Colonic mucosa (tissue), 4 donors: ENCODE results near the gene PIAS1. TPM values are rescaled to one million over a fixed set of nuclear protein-coding genes. Genes with fewer than 3 reads are reported as not detected.
A peak's percentile ranks its signal among the peaks of the same experiment; 100 is the strongest.

ENCODE experiments used
- DNase-seq: peaks from one replicate; pipeline ENCODE4 v3.0.0-alpha.2; 2020
- H3K27ac ChIP-seq: fragments of 200-600 bp; one replicate; pipeline ENCODE4 v1.8.0; 2021
- H3K27me3 ChIP-seq: fragments of 200-600 bp; one replicate; pipeline ENCODE4 v1.8.0; 2021
- H3K36me3 ChIP-seq: fragments of 200-600 bp; one replicate; pipeline ENCODE4 v1.8.0; 2021
- H3K4me1 ChIP-seq: fragments of 200-600 bp; one replicate; pipeline ENCODE4 v1.8.0; 2021; ENCODE audit warnings: mild to moderate bottlenecking
- H3K4me3 ChIP-seq: fragments of 200-600 bp; one replicate; pipeline ENCODE4 v1.8.0; 2021
- H3K9ac ChIP-seq, 2 donors: one replicate each; pipeline ENCODE4 v1.7.0; 2013; ENCODE audit warnings: control low read depth in 2 of 2, low read depth in 2 of 2, low read length in 2 of 2
- H3K9me3 ChIP-seq: fragments of 200-600 bp; one replicate; pipeline ENCODE4 v1.8.0; 2021
- intact Hi-C: fragments of 100-400 bp; cut with DNase I; formaldehyde crosslinking; loops from one replicate; pipeline ENCODE4 v1.14.1; 2022
- total RNA-seq, 2 donors: library from RNA; stranded (reverse); fragmentation: NEBNext Ultra II Directional in 1 of 2; extraction: Animal tissue kit (Norgen Biotek cat#: 25700) in 1 of 2; gene quantifications; one replicate each; pipeline ENCODE4 v1.2.1, GENCODE V29; 2021
- TF ChIP-seq, protein P1 (sequence below): fragments of 200-600 bp; IDR thresholded peaks from one replicate; pipeline ENCODE4 v1.8.0; 2022; ENCODE audit warnings: antibody characterized with exemption, mild to moderate bottlenecking
- donor health status: healthy.
- donor health status: DM: no; HTN: no; CAD: no.
- donor health status: DM: no; HTN: no; CAD: no.

Gene PIAS1
- total RNA-seq, 2 donors from 2014 or later, result 26.6 to 33.0 TPM

DNA sequence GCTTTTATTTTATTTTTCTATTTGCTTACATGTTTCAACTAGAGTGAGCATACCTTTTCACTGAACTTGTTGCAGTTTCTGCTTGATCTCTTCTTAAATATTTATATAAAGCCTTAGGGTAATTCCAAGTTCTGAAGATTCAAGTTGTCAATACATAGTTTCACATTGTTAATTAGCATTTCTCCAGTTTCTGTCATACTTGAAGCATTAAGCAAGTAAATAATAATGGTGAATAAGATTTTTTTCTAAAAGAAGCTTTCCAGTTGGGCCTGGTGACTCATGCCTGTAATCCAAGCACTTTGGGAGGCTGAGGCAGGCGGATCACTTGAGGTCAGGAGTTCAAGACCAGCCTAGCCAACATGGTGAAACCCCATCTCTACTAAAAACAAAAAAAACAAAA lies 97.2 kb downstream of the PIAS1 start:
- intact Hi-C loops, result loop anchor here (10.0 kb wide), 1 partner anchor 96 kb away; the partner anchor contains the start of gene PIAS1
- H3K27me3 ChIP-seq, result no peaks in the 10 kb centered on the region
- H3K9me3 ChIP-seq, result no peaks in the 10 kb centered on the region
- no peaks in the 10 kb centered on the region for H3K4me1 ChIP-seq
- TF ChIP-seq, protein P1, sequence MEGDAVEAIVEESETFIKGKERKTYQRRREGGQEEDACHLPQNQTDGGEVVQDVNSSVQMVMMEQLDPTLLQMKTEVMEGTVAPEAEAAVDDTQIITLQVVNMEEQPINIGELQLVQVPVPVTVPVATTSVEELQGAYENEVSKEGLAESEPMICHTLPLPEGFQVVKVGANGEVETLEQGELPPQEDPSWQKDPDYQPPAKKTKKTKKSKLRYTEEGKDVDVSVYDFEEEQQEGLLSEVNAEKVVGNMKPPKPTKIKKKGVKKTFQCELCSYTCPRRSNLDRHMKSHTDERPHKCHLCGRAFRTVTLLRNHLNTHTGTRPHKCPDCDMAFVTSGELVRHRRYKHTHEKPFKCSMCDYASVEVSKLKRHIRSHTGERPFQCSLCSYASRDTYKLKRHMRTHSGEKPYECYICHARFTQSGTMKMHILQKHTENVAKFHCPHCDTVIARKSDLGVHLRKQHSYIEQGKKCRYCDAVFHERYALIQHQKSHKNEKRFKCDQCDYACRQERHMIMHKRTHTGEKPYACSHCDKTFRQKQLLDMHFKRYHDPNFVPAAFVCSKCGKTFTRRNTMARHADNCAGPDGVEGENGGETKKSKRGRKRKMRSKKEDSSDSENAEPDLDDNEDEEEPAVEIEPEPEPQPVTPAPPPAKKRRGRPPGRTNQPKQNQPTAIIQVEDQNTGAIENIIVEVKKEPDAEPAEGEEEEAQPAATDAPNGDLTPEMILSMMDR, result no peak
- H3K9ac ChIP-seq, result no peak overlapping the region
- no peak for DNase-seq
- no peak overlapping the region for H3K4me3 ChIP-seq
- H3K36me3 ChIP-seq, result peaks cover 5% of the 10 kb centered on the region
- H3K27ac ChIP-seq, result no peak overlapping the region

DNA sequence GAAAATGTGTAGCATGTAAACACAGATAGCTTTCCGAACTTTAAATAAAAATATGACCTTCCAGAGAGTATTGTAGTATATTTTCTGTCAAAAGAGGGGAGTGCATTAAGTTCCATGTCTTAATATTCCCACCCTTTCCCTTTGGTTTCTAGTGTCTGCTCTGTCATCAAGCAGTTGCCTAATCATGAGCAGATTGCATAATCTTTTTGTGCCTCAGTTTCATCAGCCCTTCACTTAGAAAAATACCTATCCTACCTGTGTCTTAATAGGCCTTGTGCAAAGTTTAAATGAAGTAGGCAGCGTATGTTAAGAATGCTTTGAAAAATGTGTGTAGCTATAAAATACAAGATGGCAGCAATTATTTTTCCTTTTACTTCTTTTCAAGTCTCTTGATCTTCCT lies 98.2 kb downstream of the PIAS1 start:
- H3K36me3 ChIP-seq, result no peaks in the 10 kb centered on the region
- no peak for DNase-seq
- H3K4me1 ChIP-seq, result no peaks in the 10 kb centered on the region
- H3K4me3 ChIP-seq, result no peak overlapping the region
- no peaks in the 10 kb centered on the region for H3K9me3 ChIP-seq
- intact Hi-C loops, result loop anchor here (10.0 kb wide), 1 partner anchor 98 kb away; the partner anchor contains the start of gene PIAS1
- TF ChIP-seq, protein P1, result no peak
- no peaks in the 10 kb centered on the region for H3K27me3 ChIP-seq
- no peak overlapping the region for H3K9ac ChIP-seq
- H3K27ac ChIP-seq, result no peak overlapping the region

DNA sequence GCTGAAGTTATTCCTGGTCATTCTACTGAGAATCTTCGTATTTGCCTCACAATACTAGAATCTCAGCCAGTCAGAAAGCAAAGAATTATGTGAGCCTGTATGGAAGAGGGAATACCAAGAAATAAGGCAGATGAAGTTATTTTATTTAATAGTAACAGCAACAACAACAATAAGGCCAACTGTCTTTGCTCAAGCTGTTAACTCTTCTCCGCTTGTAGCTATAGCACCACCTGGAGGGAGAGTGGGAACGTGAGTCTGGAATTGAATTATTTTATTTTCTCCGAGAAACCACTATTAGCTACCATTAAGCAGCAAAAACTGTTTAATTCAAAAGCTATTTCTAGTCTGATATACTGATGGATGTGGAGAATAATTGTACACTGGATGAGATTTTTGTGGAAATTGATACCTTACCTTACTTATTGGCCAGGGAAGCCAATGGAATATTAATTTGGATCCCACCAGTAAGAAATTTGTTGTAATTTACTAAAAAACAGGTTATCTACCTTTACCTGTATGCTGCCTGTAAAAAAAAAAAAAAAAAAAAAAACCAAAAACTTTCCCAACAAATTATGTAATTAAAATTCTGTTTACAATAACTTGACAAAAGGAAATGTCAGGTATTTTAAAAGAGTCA lies 100.9 kb downstream of the PIAS1 start:
- Histone ChIP-seq H3K27ac (no peak overlapping the region), H3K9me3 (no peaks in the 10 kb centered on the region), H3K9ac (no peak overlapping the region), H3K27me3 (no peaks in the 10 kb centered on the region), H3K4me1 (no peaks in the 10 kb centered on the region), H3K36me3 (no peaks in the 10 kb centered on the region), H3K4me3 (no peak overlapping the region)
- TF ChIP-seq, protein P1, result peak; percentile 68
- intact Hi-C loops, result loop anchor here (1.0 to 10.0 kb wide), 2 partner anchors 100 to 292 kb away; partner anchors contain the start of gene PIAS1
- peak; percentile 56 for DNase-seq

DNA sequence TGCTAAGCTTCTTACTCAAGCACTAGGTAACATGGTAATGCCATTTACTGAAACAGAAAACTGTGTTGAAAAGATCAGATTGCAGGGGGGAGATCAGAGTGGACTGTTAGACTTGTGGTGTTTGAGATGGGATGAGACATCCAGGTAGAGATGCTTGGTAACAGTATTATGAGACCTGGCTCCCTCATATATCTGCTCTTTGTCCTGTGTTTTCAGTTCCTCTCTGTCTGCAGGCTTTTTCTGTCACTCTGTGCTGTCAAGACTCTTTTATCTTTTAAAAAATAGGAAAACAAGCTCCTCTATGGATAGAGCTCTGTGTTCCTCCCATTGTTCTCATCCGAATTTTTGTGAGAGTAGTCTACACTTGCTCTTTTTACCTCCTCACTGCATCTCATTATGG lies 103.0 kb downstream of the PIAS1 start:
- no peak for DNase-seq
- intact Hi-C loops, result loop anchor here (10.0 kb wide), 1 partner anchor 102 kb away; the partner anchor contains the start of gene PIAS1
- Histone ChIP-seq H3K9me3 (no peaks in the 10 kb centered on the region), H3K4me1 (no peaks in the 10 kb centered on the region), H3K9ac (no peak overlapping the region), H3K27ac (no peak overlapping the region), H3K27me3 (no peaks in the 10 kb centered on the region), H3K36me3 (no peaks in the 10 kb centered on the region), H3K4me3 (no peak overlapping the region)
- TF ChIP-seq, protein P1, result no peak

DNA sequence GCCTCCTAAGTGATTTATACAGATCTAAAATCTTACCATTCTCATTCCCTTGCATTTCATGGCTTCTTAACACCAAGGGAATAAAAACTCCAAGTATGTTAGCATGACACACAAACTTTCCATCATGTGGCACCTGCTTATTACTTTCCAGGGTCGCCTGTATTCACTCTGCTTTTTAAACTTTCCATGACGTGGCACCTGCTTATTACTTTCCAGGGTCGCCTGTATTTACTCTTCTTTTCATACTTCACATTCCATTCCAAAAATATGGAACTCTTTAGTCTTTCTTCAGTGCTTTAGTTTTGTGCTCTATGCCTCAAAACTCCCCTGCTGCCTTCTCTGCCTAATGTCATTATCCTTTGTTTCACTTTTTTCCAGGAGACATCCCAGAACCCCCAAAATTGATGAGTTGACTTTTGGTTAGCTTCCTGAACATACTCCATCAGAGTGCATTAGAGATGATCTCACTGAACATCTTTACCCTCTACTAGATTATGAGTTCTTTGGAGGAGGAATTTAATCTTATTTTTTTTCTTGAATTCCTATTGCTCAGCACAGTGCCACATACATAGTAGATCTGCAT lies 104.0 kb downstream of the PIAS1 start:
- intact Hi-C loops, result loop anchor here (10.0 kb wide), 1 partner anchor 103 kb away; the partner anchor contains the start of gene PIAS1
- no peak overlapping the region for H3K9ac ChIP-seq
- no peaks in the 10 kb centered on the region for H3K27me3 ChIP-seq
- H3K27ac ChIP-seq, result no peak overlapping the region
- no peaks in the 10 kb centered on the region for H3K4me1 ChIP-seq
- no peaks in the 10 kb centered on the region for H3K36me3 ChIP-seq
- no peak for DNase-seq
- H3K4me3 ChIP-seq, result no peak overlapping the region
- TF ChIP-seq, protein P1, result no peak
- no peaks in the 10 kb centered on the region for H3K9me3 ChIP-seq
